Activated naive CD8-positive, alpha-beta T cell treated with anti-CD3 and anti-CD28 coated beads, Interleukin-2, amount 50 U/mL, for 24 hours (primary cell): ENCODE results near the gene TEP1.
A peak's percentile ranks its signal among the peaks of the same experiment; 100 is the strongest.

Source experiments
- ATAC-seq: fragments of 150-1000 bp; cut with Tn5 transposase; one replicate; pipeline ENCODE4 v1.10.0; 2021
- DNase-seq: peaks from one replicate; pipeline ENCODE4 v3.0.0; 2021
- H3K27ac Mint-ChIP-seq: one replicate; pipeline ENCODE4 v1.8.0; 2021; ENCODE audit warnings: mild to moderate bottlenecking, mixed read lengths
- H3K27me3 Mint-ChIP-seq: one replicate; pipeline ENCODE4 v1.8.0; 2021; ENCODE audit warnings: mixed read lengths
- H3K36me3 Mint-ChIP-seq: one replicate; pipeline ENCODE4 v1.8.0; 2021; ENCODE audit warnings: low read depth, mixed read lengths
- H3K4me1 Mint-ChIP-seq: one replicate; pipeline ENCODE4 v1.8.0; 2021; ENCODE audit warnings: mixed read lengths
- H3K4me3 Mint-ChIP-seq: one replicate; pipeline ENCODE4 v1.8.0; 2021; ENCODE audit warnings: mild to moderate bottlenecking, moderate library complexity, mixed read lengths
- H3K9me3 Mint-ChIP-seq: one replicate; pipeline ENCODE4 v1.8.0; 2021; ENCODE audit warnings: mixed read lengths

The TEP1 gene

DNA sequence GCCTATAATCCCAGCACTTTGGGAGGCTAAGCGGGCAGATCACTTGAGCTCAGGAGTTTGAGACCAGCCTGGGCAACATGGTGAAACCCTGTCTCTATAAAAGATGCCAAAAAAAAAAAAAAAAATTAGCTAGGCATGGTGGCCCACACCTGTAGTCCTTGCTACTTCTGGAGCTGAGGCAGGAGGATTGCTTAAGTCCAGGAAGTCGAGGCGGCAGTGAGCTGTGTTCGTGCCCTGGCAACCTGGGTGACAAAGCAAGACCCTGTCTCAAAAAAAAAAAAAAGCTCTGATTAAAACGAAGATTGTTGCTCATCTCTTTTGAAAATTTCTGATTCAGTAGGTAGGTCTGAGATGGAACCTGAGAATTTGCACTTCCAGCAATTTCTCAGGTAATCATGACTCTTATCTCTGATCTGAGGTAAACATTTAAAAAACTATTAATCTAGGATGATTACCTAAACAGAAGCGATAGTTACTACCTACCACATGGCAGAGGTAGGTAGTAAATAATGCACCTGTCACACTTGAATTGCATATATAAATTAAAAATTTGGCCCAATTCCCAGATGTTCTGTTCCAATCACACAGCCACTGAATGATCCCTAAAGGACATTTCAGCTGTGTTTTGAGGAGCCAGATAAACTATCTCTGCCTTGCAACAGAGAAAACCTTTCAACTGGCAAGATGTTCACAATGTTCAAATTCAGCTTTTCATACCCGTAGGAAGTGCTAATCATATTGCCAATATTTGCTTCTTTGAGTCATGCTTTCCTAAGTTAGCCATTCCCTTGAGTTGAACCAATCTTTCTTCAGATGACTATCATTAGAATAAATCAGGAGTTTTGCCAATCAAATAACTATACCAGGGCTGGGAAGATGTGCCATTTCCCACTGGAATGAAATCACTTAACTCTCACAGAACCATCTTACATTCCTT is 4.2 kb upstream of the TEP1 start:
- ATAC-seq = no peak
- no peaks in the 10 kb centered on the region for H3K36me3 Mint-ChIP-seq
- DNase-seq = no peak
- no peaks in the 10 kb centered on the region for H3K27me3 Mint-ChIP-seq
- H3K4me1 Mint-ChIP-seq = peaks cover 22% of the 10 kb centered on the region
- H3K27ac Mint-ChIP-seq = no peak overlapping the region
- H3K4me3 Mint-ChIP-seq = no peak overlapping the region
- H3K9me3 Mint-ChIP-seq = no peaks in the 10 kb centered on the region

DNA sequence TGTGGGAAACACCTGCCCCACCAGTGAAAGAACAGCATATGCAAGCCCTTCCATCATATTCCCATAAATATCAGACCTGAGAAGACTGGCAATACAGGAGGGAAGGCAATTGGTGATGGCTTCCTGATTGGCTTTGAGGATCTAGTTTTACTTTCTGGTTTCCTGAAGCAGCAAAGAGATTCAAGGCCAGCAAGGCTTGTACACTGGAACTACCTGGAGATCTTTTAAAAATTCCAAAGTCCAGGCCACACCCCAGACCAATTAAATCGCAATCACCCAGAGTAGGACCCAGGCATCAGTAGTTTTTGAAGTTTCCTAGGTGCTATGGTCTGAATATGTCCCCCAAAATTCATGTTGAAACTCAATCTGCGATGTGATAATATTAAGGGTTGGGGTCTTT is 2.9 kb upstream of the TEP1 start:
- Mint-ChIP-seq H3K4me1 (peaks cover 33% of the 10 kb centered on the region), H3K4me3 (no peak overlapping the region)

DNA sequence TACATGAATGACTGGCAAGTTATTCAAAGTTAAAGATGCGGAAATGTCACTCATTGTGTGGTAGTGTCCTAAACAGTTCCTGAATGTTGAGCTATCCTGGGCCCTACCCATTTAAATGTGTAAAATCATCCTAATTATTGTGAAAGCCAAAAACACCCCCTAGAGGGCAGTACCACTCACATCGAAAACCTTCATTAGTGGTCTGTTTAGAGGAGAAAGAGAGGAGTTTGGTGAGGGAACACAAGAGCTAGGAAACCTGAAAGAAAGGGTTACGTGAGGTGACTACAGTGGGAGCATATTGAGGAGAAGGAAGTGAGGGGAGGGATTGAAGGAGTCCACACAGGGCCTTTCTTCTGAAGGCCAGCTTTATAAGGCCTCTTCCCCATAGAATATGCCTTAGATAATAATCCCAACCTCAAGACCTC is 2.5 kb upstream of the TEP1 start:
- DNase-seq (peak; percentile 34), ATAC-seq (peak; percentile 33)
- Mint-ChIP-seq H3K9me3 (no peaks in the 10 kb centered on the region), H3K27ac (peak overlapping the region; percentile 41), H3K4me3 (no peak overlapping the region), H3K4me1 (peaks cover 37% of the 10 kb centered on the region), H3K36me3 (peaks cover 3% of the 10 kb centered on the region), H3K27me3 (no peaks in the 10 kb centered on the region)

More for the DNA sequence above, 2.9 kb upstream of the TEP1 start:
- ATAC-seq = no peak
- no peak overlapping the region for H3K27ac Mint-ChIP-seq
- H3K36me3 Mint-ChIP-seq = peaks cover under 1% of the 10 kb centered on the region
- no peak for DNase-seq
- H3K9me3 Mint-ChIP-seq = no peaks in the 10 kb centered on the region
- H3K27me3 Mint-ChIP-seq = no peaks in the 10 kb centered on the region

DNA sequence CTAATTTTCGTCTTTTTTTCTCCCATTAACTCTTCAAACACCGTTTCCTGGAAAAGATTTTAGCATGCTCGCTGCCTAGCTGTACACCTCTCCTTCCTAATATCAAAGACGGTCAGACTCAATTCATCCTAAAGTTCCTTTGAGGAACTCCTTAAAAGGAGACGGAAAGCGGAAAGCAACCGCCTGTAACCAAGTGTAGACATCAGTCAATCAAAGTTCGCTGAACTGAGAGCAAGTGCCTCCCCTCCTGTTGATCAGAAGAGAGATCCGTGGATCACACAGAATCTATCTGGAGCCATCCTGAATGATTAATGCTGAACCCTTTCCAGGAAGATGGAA is 412 bp upstream of the TEP1 start:
- Mint-ChIP-seq H3K27ac (peak overlapping the region; percentile 89), H3K9me3 (no peaks in the 10 kb centered on the region), H3K4me1 (peaks cover 42% of the 10 kb centered on the region), H3K4me3 (peak overlapping the region; percentile 90), H3K36me3 (peaks cover 3% of the 10 kb centered on the region), H3K27me3 (no peaks in the 10 kb centered on the region)
- peak; percentile 45 for ATAC-seq
- no peak for DNase-seq

DNA sequence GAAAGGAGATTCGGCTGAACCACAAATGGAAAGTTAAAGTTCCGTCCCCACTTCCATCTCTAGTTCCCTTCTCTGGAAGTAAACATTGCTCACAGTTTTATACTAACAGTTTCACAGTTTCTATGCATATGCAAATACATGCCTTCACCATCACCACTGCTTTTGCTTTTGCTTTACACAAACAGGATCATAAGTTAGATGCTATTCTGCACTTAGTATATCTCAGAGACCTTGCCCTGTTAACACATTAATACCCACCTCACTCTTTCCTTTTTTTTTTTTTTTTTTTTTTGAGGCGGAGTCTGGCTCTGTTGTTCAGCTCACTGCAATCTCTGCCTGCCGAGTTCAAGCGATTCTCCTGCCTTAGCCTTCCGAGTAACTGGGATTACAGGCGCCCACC is 890 bp downstream of the TEP1 start:
- Mint-ChIP-seq H3K4me1 (peaks cover 42% of the 10 kb centered on the region), H3K27ac (peak overlapping the region; percentile 89), H3K27me3 (no peaks in the 10 kb centered on the region), H3K36me3 (peaks cover 12% of the 10 kb centered on the region), H3K4me3 (peak overlapping the region; percentile 90), H3K9me3 (no peaks in the 10 kb centered on the region)
- DNase-seq (no peak), ATAC-seq (peak; percentile 14)

DNA sequence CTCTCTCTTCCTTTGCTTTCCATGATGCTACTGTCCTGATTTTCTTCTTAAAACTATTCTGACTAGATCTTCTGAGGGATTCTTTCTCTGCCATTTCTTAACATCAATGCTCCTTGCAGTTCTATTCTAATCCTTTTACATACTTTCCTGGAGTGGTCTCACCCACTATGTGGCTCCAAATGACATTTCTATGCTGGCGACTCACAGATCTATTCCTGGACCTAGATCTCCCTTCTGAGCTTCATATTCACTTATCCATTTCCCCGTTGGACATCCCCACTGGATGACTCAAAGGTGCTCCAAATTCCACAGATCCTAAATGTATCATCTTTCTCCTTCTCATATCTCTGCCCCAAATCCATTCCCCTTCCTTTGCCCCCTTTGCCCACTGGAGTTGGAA is 4.1 kb downstream of the TEP1 start:
- no peak for DNase-seq
- H3K4me1 Mint-ChIP-seq = peaks cover 46% of the 10 kb centered on the region
- H3K27ac Mint-ChIP-seq = peak overlapping the region; percentile 10
- no peak overlapping the region for H3K4me3 Mint-ChIP-seq
- no peak for ATAC-seq
- H3K36me3 Mint-ChIP-seq = peaks cover 29% of the 10 kb centered on the region
- no peaks in the 10 kb centered on the region for H3K27me3 Mint-ChIP-seq
- H3K9me3 Mint-ChIP-seq = no peaks in the 10 kb centered on the region

DNA sequence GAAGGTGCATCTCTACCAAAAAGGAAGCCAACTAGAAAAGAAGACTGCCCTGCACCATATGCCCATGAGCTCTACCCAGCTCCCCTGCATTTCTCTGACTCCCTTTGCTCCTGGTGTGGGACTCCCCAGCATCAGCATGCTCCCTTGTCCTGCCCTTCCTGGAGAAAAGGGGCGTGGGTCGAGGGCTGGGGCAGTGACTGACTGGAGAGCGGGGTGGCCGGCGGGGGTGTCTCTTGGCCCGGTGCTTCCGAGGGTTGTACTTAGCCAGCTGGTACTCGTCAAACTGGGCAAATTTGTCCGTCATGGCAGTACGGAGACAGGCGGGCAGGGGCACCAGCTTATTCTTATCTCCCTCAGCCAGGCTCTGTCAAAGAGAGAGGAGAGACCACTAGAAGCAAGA is 9.8 kb downstream of the TEP1 start:
- Mint-ChIP-seq H3K27me3 (no peaks in the 10 kb centered on the region), H3K36me3 (peaks cover 49% of the 10 kb centered on the region), H3K4me1 (peaks cover 40% of the 10 kb centered on the region), H3K27ac (no peak overlapping the region), H3K9me3 (no peaks in the 10 kb centered on the region), H3K4me3 (no peak overlapping the region)
- ATAC-seq = no peak
- no peak for DNase-seq

DNA sequence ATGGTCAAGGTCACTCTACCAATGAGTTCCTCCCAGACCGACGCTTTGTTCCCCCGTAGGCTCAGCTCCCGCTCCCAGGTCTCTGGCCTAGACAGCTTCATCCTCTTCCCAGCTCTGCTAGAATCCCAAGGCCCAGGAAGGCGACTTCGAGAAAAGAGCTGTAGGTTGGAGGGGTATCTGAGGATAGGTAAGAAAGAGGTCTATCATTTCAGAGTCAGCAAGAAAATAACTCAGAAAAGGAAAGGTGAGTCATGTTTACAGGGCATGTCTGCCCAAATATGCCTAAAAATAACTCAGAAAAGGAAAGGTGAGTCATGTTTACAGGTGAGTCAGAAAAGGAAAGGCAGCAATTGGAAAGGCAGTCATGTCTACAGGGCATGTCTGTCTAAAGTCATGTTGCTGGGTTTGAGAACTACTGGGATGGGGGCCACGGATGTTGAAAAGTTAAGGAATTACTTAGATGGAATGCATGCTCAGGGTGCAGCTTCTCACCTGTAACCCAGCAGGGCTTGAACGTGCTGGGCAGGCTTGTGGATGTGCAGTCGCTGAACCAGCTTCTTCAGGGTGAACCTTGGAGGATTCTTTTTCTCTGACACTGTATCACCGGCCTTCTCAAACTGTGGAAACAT is 12.2 kb downstream of the TEP1 start:
- H3K4me1 Mint-ChIP-seq = peaks cover 33% of the 10 kb centered on the region
- peak; percentile 90 for ATAC-seq
- peaks cover 38% of the 10 kb centered on the region for H3K36me3 Mint-ChIP-seq
- no peak for DNase-seq
- H3K27ac Mint-ChIP-seq = peak overlapping the region; percentile 90
- H3K4me3 Mint-ChIP-seq = peak overlapping the region; percentile 60
- H3K9me3 Mint-ChIP-seq = no peaks in the 10 kb centered on the region
- H3K27me3 Mint-ChIP-seq = no peaks in the 10 kb centered on the region

DNA sequence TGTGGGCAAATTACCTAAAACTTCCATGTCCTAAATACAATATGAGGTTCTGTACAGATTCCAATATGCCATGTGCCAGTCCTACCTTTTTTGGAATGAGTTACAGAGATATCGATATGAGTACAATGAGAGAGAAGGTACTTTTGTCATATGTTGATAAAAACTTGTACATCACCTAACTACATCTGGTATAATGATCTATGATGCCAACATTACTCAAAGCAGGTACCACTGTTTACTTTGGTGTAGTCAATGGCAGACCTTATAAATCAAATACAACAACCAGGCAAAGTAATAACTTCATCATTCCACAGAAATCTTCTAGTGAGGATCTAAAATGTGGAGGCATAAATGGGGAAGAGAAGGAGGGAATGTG is 12.7 kb downstream of the TEP1 start:
- peak overlapping the region; percentile 60 for H3K4me3 Mint-ChIP-seq
- peak overlapping the region; percentile 90 for H3K27ac Mint-ChIP-seq
- H3K36me3 Mint-ChIP-seq = peaks cover 42% of the 10 kb centered on the region
- no peaks in the 10 kb centered on the region for H3K27me3 Mint-ChIP-seq
- no peaks in the 10 kb centered on the region for H3K9me3 Mint-ChIP-seq
- ATAC-seq = peak; percentile 26
- peaks cover 29% of the 10 kb centered on the region for H3K4me1 Mint-ChIP-seq
- no peak for DNase-seq

DNA sequence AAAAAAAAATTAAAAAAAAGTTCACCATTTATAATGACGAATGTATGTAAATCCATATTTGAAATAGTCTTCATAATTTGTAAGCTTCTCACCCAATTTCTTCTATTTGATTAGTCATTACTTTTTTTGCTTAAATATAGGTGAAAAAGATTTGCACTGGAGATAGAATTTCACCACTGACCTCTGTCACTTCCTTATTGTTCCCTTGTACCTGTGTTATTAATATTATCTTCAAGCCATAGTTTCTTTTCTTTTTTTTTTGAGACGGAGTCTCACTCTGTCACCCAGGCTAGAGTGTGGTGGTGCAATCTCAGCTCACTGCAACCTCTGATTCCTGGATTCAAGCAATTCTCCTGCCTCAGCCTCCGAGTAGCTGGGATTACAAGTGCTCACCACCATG is 15.8 kb downstream of the TEP1 start:
- DNase-seq (no peak), ATAC-seq (no peak)
- Mint-ChIP-seq H3K4me3 (no peak overlapping the region), H3K4me1 (peaks cover 22% of the 10 kb centered on the region), H3K36me3 (peaks cover 38% of the 10 kb centered on the region), H3K9me3 (no peaks in the 10 kb centered on the region), H3K27ac (no peak overlapping the region), H3K27me3 (no peaks in the 10 kb centered on the region)

DNA sequence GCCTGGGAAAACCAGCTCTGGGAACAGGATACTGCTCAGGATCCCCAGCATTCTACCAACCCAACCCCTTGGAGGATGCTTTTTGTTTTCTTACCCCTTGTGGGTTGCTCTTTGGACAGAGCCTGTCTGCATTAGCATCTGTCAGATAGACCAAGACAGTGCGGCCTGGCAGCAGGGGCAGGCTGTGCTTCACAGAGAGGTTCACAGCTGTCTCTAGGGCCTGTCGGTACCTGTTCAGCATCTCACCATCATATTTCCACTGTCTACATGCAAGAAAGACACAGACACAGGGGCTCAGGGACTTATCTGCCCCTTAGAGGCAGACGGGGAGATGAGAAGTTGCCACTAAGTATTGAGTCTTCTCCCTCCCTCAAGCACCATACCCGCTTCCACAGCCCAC is 21.8 kb downstream of the TEP1 start:
- Mint-ChIP-seq H3K9me3 (no peaks in the 10 kb centered on the region), H3K4me3 (no peak overlapping the region), H3K4me1 (peaks cover 4% of the 10 kb centered on the region), H3K27me3 (no peaks in the 10 kb centered on the region), H3K27ac (no peak overlapping the region), H3K36me3 (peaks cover 36% of the 10 kb centered on the region)
- DNase-seq (no peak), ATAC-seq (no peak)

DNA sequence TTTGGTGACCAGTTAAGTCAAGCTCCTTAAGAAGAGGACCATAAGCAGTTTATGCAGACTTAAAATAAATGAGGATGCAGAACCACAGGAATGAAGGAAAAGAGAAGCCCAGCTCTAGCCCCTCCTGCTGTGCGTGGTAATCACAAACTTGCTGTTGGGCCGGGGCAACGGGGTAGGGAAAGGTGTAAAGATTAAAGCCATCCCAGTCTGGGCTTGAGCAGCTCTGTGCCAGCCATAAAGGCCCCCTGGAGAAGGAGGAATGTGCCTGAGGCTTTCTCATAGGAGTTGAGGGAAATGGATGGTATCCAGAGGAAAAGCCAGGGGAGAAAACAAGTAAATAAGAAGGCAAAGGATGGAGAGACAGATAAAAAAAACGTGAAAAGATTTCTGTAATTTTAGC is 25.1 kb downstream of the TEP1 start:
- no peak overlapping the region for H3K4me3 Mint-ChIP-seq
- no peaks in the 10 kb centered on the region for H3K27me3 Mint-ChIP-seq
- no peak overlapping the region for H3K27ac Mint-ChIP-seq
- peaks cover 4% of the 10 kb centered on the region for H3K4me1 Mint-ChIP-seq
- DNase-seq (no peak), ATAC-seq (no peak)
- H3K36me3 Mint-ChIP-seq = peaks cover 43% of the 10 kb centered on the region
- H3K9me3 Mint-ChIP-seq = no peaks in the 10 kb centered on the region

DNA sequence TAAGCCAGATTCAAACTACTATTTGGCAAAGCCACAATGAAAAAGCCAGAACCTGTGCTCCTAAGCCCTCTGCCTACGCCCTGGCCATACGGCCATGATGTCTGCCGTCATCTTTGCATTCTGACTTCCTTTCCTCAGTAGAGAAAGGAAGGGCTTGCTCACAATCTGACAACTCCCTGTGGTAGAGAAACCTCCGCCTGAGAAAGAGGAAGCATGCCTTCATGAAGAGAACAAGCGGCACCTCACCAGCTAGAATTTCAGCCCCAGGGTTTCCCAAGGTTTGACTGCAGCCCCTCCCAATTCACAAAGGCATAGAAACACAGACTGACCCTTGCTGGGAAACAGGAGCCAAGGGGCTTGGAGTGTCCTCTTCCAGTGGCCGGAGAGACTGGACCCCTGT is 25.7 kb downstream of the TEP1 start:
- H3K9me3 Mint-ChIP-seq = no peaks in the 10 kb centered on the region
- no peak overlapping the region for H3K27ac Mint-ChIP-seq
- H3K27me3 Mint-ChIP-seq = no peaks in the 10 kb centered on the region
- ATAC-seq (no peak), DNase-seq (no peak)
- peaks cover 4% of the 10 kb centered on the region for H3K4me1 Mint-ChIP-seq
- H3K4me3 Mint-ChIP-seq = no peak overlapping the region
- H3K36me3 Mint-ChIP-seq = peaks cover 43% of the 10 kb centered on the region

DNA sequence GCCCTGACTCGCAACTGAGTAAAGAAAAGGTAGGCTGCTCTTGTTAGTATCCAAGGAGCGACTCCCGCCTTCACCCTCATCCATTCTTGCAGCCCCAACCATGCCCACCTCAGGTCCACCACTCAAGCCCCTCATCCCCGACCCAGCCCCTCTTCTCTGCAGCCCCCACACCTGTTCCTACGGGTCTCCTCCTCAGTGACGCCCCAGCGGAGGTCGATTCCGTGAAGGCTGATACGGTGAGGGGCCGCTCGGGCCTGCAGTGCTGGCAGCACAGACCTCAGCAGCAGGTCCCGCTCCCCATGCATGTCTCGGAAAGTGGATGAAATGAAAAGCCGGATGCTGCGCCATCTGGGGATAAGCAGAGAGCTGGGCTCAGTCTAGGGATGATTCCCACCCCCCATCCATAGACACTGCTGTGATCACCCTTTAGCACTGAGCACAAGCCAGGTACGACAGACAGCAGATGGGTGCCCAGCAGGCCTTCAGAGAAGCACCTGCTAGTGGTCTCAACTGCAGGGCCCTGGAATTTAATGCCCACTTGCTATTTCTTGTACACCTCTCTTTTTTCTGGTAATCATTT is 26.9 kb downstream of the TEP1 start:
- Mint-ChIP-seq H3K36me3 (peaks cover 47% of the 10 kb centered on the region), H3K4me3 (no peak overlapping the region), H3K4me1 (peaks cover 4% of the 10 kb centered on the region), H3K27ac (no peak overlapping the region), H3K27me3 (no peaks in the 10 kb centered on the region), H3K9me3 (no peaks in the 10 kb centered on the region)
- no peak for DNase-seq
- no peak for ATAC-seq

DNA sequence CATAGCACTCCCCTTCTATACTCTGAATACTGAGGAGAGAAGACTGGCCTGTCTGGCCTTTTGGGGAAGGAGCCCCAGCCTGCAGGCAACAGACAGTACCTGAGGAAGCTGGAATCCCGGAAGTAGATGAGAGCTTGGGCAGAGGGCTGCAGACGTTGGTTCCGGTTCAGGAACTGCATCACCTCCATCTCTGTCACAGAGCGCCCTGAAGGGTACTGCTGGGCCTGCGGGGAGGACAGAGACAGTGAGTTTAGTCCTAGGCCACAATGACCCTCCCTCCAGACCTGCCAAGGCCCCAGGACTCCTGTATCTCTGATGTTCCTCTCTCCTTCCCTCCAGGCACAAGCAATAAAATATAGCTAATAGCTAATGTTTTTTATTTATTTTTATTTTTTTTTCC is 28.4 kb downstream of the TEP1 start:
- Mint-ChIP-seq H3K4me3 (no peak overlapping the region), H3K9me3 (no peaks in the 10 kb centered on the region), H3K36me3 (peaks cover 52% of the 10 kb centered on the region), H3K27me3 (no peaks in the 10 kb centered on the region), H3K27ac (no peak overlapping the region), H3K4me1 (peaks cover 5% of the 10 kb centered on the region)
- DNase-seq (no peak), ATAC-seq (no peak)
